Lower leg skin (tissue), 3 donors: ENCODE data around the gene ZBTB20.

ENCODE experiments used
- POLR2A ChIP-seq, 2 donors: fragments of 450-650 bp; IDR thresholded peaks; one replicate each; pipeline ENCODE4 v1.6.1; 2016 to 2017; ENCODE audit warnings: antibody characterized with exemption in 2 of 2, mild to moderate bottlenecking in 1 of 2, moderate library complexity in 1 of 2
- TF ChIP-seq, protein P1 (sequence below), 3 donors: fragments of 450-650 bp; IDR thresholded peaks; one replicate each; pipeline ENCODE4 v1.5.1; 2016; ENCODE audit warnings: antibody characterized with exemption in 3 of 3, mild to moderate bottlenecking in 3 of 3, moderate library complexity in 2 of 3

- TF ChIP-seq, protein P1, sequence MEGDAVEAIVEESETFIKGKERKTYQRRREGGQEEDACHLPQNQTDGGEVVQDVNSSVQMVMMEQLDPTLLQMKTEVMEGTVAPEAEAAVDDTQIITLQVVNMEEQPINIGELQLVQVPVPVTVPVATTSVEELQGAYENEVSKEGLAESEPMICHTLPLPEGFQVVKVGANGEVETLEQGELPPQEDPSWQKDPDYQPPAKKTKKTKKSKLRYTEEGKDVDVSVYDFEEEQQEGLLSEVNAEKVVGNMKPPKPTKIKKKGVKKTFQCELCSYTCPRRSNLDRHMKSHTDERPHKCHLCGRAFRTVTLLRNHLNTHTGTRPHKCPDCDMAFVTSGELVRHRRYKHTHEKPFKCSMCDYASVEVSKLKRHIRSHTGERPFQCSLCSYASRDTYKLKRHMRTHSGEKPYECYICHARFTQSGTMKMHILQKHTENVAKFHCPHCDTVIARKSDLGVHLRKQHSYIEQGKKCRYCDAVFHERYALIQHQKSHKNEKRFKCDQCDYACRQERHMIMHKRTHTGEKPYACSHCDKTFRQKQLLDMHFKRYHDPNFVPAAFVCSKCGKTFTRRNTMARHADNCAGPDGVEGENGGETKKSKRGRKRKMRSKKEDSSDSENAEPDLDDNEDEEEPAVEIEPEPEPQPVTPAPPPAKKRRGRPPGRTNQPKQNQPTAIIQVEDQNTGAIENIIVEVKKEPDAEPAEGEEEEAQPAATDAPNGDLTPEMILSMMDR (IDR thresholded peaks at IDR 0.05) = no peak
- no peak for TF ChIP-seq POLR2A (IDR thresholded peaks at IDR 0.05)
Observed at GRCh38 chr3:115146032-115146417, 1.1 kb downstream of the ZBTB20 start.
